Testis (tissue), 2 donors: ENCODE results near the gene EFNA5.

Source experiments
- CTCF ChIP-seq, 3 experiments: fragments of 450-650 bp in 2 of 3; fragments of 200-600 bp in 1 of 3; sonication (generic) in 1 of 3; IDR thresholded peaks; one replicate each; pipeline ENCODE4 v1.5.1; 2016 to 2019; ENCODE audit warnings: antibody characterized with exemption in 3 of 3, mild to moderate bottlenecking in 2 of 3, moderate library complexity in 1 of 3
- POLR2A ChIP-seq: fragments of 450-650 bp; IDR thresholded peaks from one replicate; pipeline ENCODE4 v1.6.1; 2017; ENCODE audit warnings: antibody characterized with exemption, mild to moderate bottlenecking, moderate library complexity

GRCh38 chr5:107463731-107464130, 207.0 kb downstream of the EFNA5 start:
- TF ChIP-seq CTCF (IDR thresholded peaks at IDR 0.05): no peak
- no peak for TF ChIP-seq POLR2A
